Measurements from ENCODE around the gene CHSY1. TPM values are rescaled to one million over a fixed set of nuclear protein-coding genes. Genes with fewer than 3 reads are reported as not detected.

CHSY1 gene
- total and polyA plus RNA-seq, 2 donors (not counting 1 experiment from before 2014, with no cell fraction given), result 4.7 to 20.3 TPM

- Histone ChIP-seq H3K9me3 (ENCODE audit: control extremely low read depth in 1 of 3, control insufficient read depth in 2 of 3, insufficient read depth in 1 of 3, low read length in 2 of 3) (peaks cover 0 to 2% (median 0%) of the 10 kb centered on the region in 3 donors), H3K27ac (ENCODE audit: low read length in 2 of 2) (no peak overlapping the region), H3K9ac (ENCODE audit: low read length) (no peak overlapping the region), H2AFZ (ENCODE audit: insufficient read depth, low read depth, low read length, poor library complexity, severe bottlenecking) (no peak overlapping the region), H3K4me3 (ENCODE audit: control extremely low read depth in 1 of 5, extremely low read depth in 1 of 5, insufficient read depth in 1 of 5, low read depth in 2 of 5, low read length in 4 of 5) (no peak overlapping the region), H3K27me3 (replicated peaks in 1 of 4; ENCODE audit: control extremely low read depth in 1 of 4, control insufficient read depth in 3 of 4, insufficient read depth in 4 of 4, low read length in 3 of 4) (no peaks in the 10 kb centered on the region), H4K20me1 (ENCODE audit: control insufficient read depth, insufficient read depth, low read length, poor library complexity, severe bottlenecking) (peaks cover 79% of the 10 kb centered on the region), H3K36me3 (replicated peaks in 1 of 2; ENCODE audit: control extremely low read depth in 1 of 2, control insufficient read depth in 1 of 2, extremely low read depth in 1 of 2, insufficient read depth in 2 of 2, low read length in 1 of 2) (peaks cover 0 to 7% of the 10 kb centered on the region in 2 experiments), H3K4me1 (ENCODE audit: control insufficient read depth in 2 of 2, insufficient read depth in 2 of 2, low read length in 2 of 2) (peaks cover 8 to 10% of the 10 kb centered on the region in 2 donors), H3K79me2 (ENCODE audit: control insufficient read depth, insufficient read depth, low read length) (peaks cover 95% of the 10 kb centered on the region), H3K4me2 (replicated peaks; ENCODE audit: low read depth, low read length, poor library complexity, severe bottlenecking) (no peak overlapping the region)
- TF ChIP-seq EZH2 (IDR thresholded peaks at IDR 0.05; ENCODE audit: borderline replicate concordance, insufficient read depth, low read depth, low read length, poor library complexity, severe bottlenecking) (no peak), CTCF (IDR thresholded peaks at IDR 0.05) (no peak)
- ChIA-PET CTCF (no interaction called here), POLR2A (no interaction called here)
- WGBS (ENCODE audit: insufficient coverage), result 90% methylated on average over 4 of the region's 10 CpGs
- H3K27me3 Mint-ChIP-seq, result no peaks in the 10 kb centered on the region
- H3K4me1 Mint-ChIP-seq, result peaks cover 56% of the 10 kb centered on the region
- intact Hi-C loops (cut with micrococcal nuclease), result no loop called here
- no peak overlapping the region for H3K4me3 Mint-ChIP-seq
- no peak overlapping the region for H3K27ac Mint-ChIP-seq
- ATAC-seq (ENCODE audit: low read depth) (no peak), DNase-seq (no peak)
- no peaks in the 10 kb centered on the region for H3K9me3 Mint-ChIP-seq (ENCODE audit: insufficient read depth)
Measured at GRCh38 chr15:101193806-101194545, 57.9 kb downstream of the CHSY1 start.

- peaks cover 77% of the 10 kb centered on the region for H4K20me1 ChIP-seq (ENCODE audit: control insufficient read depth, insufficient read depth, low read length, poor library complexity, severe bottlenecking)
Measured at GRCh38 chr15:101193120-101193644, 58.7 kb downstream of the CHSY1 start.

More at GRCh38 chr15:101193120-101193644, 58.7 kb downstream of the CHSY1 start:
- Histone ChIP-seq H3K36me3 (replicated peaks in 1 of 2; ENCODE audit: control extremely low read depth in 1 of 2, control insufficient read depth in 1 of 2, extremely low read depth in 1 of 2, insufficient read depth in 2 of 2, low read length in 1 of 2) (peaks cover 0 to 7% of the 10 kb centered on the region in 2 experiments), H3K9me3 (ENCODE audit: control extremely low read depth in 1 of 3, control insufficient read depth in 2 of 3, insufficient read depth in 1 of 3, low read length in 2 of 3) (peaks cover 0 to 2% (median 0%) of the 10 kb centered on the region in 3 donors), H3K9ac (ENCODE audit: low read length) (no peak overlapping the region), H3K4me3 (ENCODE audit: control extremely low read depth in 1 of 5, extremely low read depth in 1 of 5, insufficient read depth in 1 of 5, low read depth in 2 of 5, low read length in 4 of 5) (no peak overlapping the region), H3K27me3 (replicated peaks in 1 of 4; ENCODE audit: control extremely low read depth in 1 of 4, control insufficient read depth in 3 of 4, insufficient read depth in 4 of 4, low read length in 3 of 4) (no peaks in the 10 kb centered on the region), H2AFZ (ENCODE audit: insufficient read depth, low read depth, low read length, poor library complexity, severe bottlenecking) (no peak overlapping the region), H3K27ac (ENCODE audit: low read length in 2 of 2) (no peak overlapping the region), H3K4me1 (ENCODE audit: control insufficient read depth in 2 of 2, insufficient read depth in 2 of 2, low read length in 2 of 2) (peaks cover 4 to 10% of the 10 kb centered on the region in 2 donors), H3K4me2 (replicated peaks; ENCODE audit: low read depth, low read length, poor library complexity, severe bottlenecking) (no peak overlapping the region), H3K79me2 (ENCODE audit: control insufficient read depth, insufficient read depth, low read length) (peaks cover 92% of the 10 kb centered on the region)
- Mint-ChIP-seq H3K4me3 (no peak overlapping the region), H3K27ac (no peak overlapping the region), H3K27me3 (no peaks in the 10 kb centered on the region), H3K4me1 (peaks cover 52% of the 10 kb centered on the region), H3K9me3 (ENCODE audit: insufficient read depth) (no peaks in the 10 kb centered on the region)
- ChIA-PET POLR2A (no interaction called here), CTCF (no interaction called here)
- WGBS (ENCODE audit: insufficient coverage), result 96% methylated on average over 14 of the region's 17 CpGs
- ATAC-seq (ENCODE audit: low read depth) (no peak), DNase-seq (no peak)
- TF ChIP-seq EZH2 (IDR thresholded peaks at IDR 0.05; ENCODE audit: borderline replicate concordance, insufficient read depth, low read depth, low read length, poor library complexity, severe bottlenecking) (no peak), CTCF (IDR thresholded peaks at IDR 0.05) (no peak)
- intact Hi-C loops (cut with micrococcal nuclease), result no loop called here
